H1 (cell line): ENCODE data around the gene CYB561D2. TPM values are rescaled to one million over a fixed set of nuclear protein-coding genes. Genes with fewer than 3 reads are reported as not detected.

ENCODE experiments used
- ASH2L ChIP-seq: fragments of 200-600, 300-600 bp; sonication (generic); IDR thresholded peaks from one replicate; pipeline ENCODE4 v1.7.1; 2017; ENCODE audit warnings: low read length
- BRCA1 ChIP-seq: IDR thresholded peaks from 2 replicates; pipeline ENCODE4 v1.6.1; 2012; ENCODE audit warnings: low read depth, low read length, improper control_type of control experiment
- JUN ChIP-seq: IDR thresholded peaks from 2 replicates; pipeline ENCODE4 v1.6.1; 2011; ENCODE audit warnings: low read depth, mild to moderate bottlenecking, improper control_type of control experiment, low read length
- JUND ChIP-seq: IDR thresholded peaks from 2 replicates; pipeline ENCODE4 v1.6.1; 2011; ENCODE audit warnings: mild to moderate bottlenecking, improper control_type of control experiment, low read length
- POLR2A ChIP-seq, 2 experiments: IDR thresholded peaks; 1 replicate in 1 of 2; 2 replicates in 1 of 2; pipeline ENCODE4 v1.6.1; 2011; ENCODE audit warnings: low read depth in 2 of 2, low read length in 2 of 2, mild to moderate bottlenecking in 2 of 2; ENCODE audit errors: control extremely low read depth in 1 of 2
- POU5F1 ChIP-seq: IDR thresholded peaks from 2 replicates; pipeline ENCODE4 v1.6.1; 2011; ENCODE audit warnings: low read depth, mild to moderate bottlenecking, low read length, moderate library complexity
- RAD21 ChIP-seq, 2 experiments: IDR thresholded peaks in 1 of 2; conservative IDR thresholded peaks in 1 of 2; 2 replicates each; pipeline ENCODE4 v1.6.1; 2011; ENCODE audit warnings: low read depth in 2 of 2, low read length in 2 of 2, improper control_type of control experiment in 1 of 2, inconsistent platforms in 1 of 2, mild to moderate bottlenecking in 1 of 2, moderate library complexity in 1 of 2
- SP4 ChIP-seq: IDR thresholded peaks from 2 replicates; pipeline ENCODE4 v1.6.1; 2012; ENCODE audit warnings: low read length, inconsistent platforms
- polyA plus RNA-seq, 7 experiments: library from polyadenylated mRNA; depleted of rRNA in 3 of 7; stranded (reverse) in 5 of 7; unstranded in 2 of 7; fragments of >200 nt in 5 of 7; fragments of 200-250 nt in 2 of 7; gene quantifications; 1 replicate in 5 of 7; 2 replicates in 1 of 7; 4 replicates in 1 of 7; pipeline versions ENCODE4 v1.2.1 to v1.2.3, GENCODE V29; 2011 to 2013; ENCODE audit warnings: missing spikeins in 2 of 7, mixed read lengths in 2 of 7
- total RNA-seq: library from RNA; stranded (reverse); fragmentation: NEBNext Ultra II Directional; extraction: Animal tissue kit (Norgen Biotek cat#: 25700); gene quantifications from 2 replicates; pipeline ENCODE4 v1.2.1, GENCODE V29; 2021

CYB561D2 gene
- total and polyA plus RNA-seq, 2 of the 8 experiments (the other 6 are each of a cell fraction or from before 2014, with no cell fraction given) = 9.8 to 34.0 TPM

DNA sequence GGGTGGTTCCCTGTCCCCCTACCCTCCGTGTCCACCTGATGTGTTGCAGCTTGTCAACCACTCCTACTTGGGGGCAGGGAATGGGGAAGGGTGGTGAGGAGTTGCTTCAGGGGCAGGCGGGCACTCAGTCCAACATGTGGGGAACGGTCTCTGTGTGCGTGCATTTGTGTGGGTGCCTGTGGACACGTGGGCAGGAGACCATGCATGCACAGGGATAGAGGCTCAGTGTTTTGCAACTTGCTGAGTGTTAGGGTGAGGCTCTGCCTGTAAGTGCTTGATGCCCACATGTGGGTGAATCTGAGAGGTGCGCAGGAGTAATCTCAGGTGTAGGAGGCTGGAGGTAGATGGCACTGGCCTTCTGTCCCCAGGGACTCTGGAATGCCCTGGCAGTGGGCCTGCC is 33.1 kb downstream of the CYB561D2 start (continued):
- TF ChIP-seq JUN = no peak
- TF ChIP-seq JUND = no peak
- TF ChIP-seq POU5F1 = no peak
- TF ChIP-seq RAD21 (IDR thresholded peaks at IDR 0.05 in 1 of 2, conservative IDR thresholded peaks at IDR 0.05 in 1 of 2; ENCODE audit: low read depth in 2 of 2, low read length in 2 of 2) = no peak
- TF ChIP-seq ASH2L = no peak
- no peak for TF ChIP-seq SP4
- no peak for TF ChIP-seq BRCA1
- TF ChIP-seq POLR2A (IDR thresholded peaks at IDR 0.05; ENCODE audit: control extremely low read depth in 1 of 2, low read depth in 2 of 2, low read length in 2 of 2) = no peak
- TF ChIP-seq, all 59 proteins: peak for 0
